HepG2 (cell line): ENCODE results near the gene TSPAN7.

Experiments
- MTA3 ChIP-seq: sonication (generic); formaldehyde crosslinking; IDR thresholded peaks from 2 replicates; pipeline ENCODE4 v1.4.0; 2020; ENCODE audit warnings: missing genetic modification reagents
- POLR2AphosphoS5 ChIP-seq: IDR thresholded peaks from 2 replicates; pipeline ENCODE4 v1.6.1; 2012; ENCODE audit warnings: low read depth, low read length
- ZNF24 ChIP-seq: fragments of 450-650 bp; IDR thresholded peaks from 2 replicates; pipeline ENCODE4 v1.6.1; 2017; ENCODE audit warnings: antibody characterized with exemption, mild to moderate bottlenecking
- ZNF274 ChIP-seq: sonication (generic); formaldehyde crosslinking; IDR thresholded peaks from 2 replicates; pipeline ENCODE4 v1.5.1; 2020; ENCODE audit warnings: mild to moderate bottlenecking, missing genetic modification reagents
- TF ChIP-seq, protein P1 (sequence below): sonication (generic); formaldehyde crosslinking; IDR thresholded peaks from 2 replicates; pipeline ENCODE4 v1.5.0; 2020; ENCODE audit warnings: mild to moderate bottlenecking, missing genetic modification reagents, moderate library complexity
- TF ChIP-seq, protein P2 (sequence below): sonication (generic); formaldehyde crosslinking; IDR thresholded peaks from 2 replicates; pipeline ENCODE4 v1.8.0; 2022; ENCODE audit warnings: missing genetic modification reagents, mild to moderate bottlenecking, moderate library complexity, borderline replicate concordance
- TF ChIP-seq, protein P3 (sequence below): sonication (generic); formaldehyde crosslinking; IDR thresholded peaks from 2 replicates; pipeline ENCODE4 v1.5.1; 2020; ENCODE audit warnings: mild to moderate bottlenecking, missing genetic modification reagents, moderate library complexity

DNA sequence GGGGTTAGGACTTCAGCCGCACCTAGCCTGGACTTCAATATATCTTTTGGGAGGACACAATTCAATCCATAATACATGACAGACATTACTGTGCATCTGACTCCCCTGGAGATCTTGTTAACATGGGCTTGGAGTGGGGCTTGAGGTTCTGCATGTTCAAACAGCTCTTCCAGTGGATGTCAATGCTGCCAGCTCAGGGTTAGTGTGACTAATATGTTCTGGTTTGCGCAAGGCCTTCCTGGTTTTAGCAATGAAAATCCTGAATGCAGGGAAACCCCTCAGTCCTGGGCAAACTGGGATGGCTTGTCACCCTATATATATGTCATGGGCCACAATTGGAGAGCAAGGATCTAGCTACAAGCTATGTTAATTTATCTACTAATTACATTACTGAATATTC lies 2.7 kb upstream of the TSPAN7 start:
- TF ChIP-seq, protein P1, sequence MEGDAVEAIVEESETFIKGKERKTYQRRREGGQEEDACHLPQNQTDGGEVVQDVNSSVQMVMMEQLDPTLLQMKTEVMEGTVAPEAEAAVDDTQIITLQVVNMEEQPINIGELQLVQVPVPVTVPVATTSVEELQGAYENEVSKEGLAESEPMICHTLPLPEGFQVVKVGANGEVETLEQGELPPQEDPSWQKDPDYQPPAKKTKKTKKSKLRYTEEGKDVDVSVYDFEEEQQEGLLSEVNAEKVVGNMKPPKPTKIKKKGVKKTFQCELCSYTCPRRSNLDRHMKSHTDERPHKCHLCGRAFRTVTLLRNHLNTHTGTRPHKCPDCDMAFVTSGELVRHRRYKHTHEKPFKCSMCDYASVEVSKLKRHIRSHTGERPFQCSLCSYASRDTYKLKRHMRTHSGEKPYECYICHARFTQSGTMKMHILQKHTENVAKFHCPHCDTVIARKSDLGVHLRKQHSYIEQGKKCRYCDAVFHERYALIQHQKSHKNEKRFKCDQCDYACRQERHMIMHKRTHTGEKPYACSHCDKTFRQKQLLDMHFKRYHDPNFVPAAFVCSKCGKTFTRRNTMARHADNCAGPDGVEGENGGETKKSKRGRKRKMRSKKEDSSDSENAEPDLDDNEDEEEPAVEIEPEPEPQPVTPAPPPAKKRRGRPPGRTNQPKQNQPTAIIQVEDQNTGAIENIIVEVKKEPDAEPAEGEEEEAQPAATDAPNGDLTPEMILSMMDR (CRISPR knock-in tag) = no peak
- TF ChIP-seq, protein P2, sequence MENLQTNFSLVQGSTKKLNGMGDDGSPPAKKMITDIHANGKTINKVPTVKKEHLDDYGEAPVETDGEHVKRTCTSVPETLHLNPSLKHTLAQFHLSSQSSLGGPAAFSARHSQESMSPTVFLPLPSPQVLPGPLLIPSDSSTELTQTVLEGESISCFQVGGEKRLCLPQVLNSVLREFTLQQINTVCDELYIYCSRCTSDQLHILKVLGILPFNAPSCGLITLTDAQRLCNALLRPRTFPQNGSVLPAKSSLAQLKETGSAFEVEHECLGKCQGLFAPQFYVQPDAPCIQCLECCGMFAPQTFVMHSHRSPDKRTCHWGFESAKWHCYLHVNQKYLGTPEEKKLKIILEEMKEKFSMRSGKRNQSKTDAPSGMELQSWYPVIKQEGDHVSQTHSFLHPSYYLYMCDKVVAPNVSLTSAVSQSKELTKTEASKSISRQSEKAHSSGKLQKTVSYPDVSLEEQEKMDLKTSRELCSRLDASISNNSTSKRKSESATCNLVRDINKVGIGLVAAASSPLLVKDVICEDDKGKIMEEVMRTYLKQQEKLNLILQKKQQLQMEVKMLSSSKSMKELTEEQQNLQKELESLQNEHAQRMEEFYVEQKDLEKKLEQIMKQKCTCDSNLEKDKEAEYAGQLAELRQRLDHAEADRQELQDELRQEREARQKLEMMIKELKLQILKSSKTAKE = no peak
- TF ChIP-seq POLR2AphosphoS5 (no peak), ZNF274 (no peak), ZNF24 (no peak), MTA3 (CRISPR knock-in tag) (no peak)
- TF ChIP-seq, protein P3, sequence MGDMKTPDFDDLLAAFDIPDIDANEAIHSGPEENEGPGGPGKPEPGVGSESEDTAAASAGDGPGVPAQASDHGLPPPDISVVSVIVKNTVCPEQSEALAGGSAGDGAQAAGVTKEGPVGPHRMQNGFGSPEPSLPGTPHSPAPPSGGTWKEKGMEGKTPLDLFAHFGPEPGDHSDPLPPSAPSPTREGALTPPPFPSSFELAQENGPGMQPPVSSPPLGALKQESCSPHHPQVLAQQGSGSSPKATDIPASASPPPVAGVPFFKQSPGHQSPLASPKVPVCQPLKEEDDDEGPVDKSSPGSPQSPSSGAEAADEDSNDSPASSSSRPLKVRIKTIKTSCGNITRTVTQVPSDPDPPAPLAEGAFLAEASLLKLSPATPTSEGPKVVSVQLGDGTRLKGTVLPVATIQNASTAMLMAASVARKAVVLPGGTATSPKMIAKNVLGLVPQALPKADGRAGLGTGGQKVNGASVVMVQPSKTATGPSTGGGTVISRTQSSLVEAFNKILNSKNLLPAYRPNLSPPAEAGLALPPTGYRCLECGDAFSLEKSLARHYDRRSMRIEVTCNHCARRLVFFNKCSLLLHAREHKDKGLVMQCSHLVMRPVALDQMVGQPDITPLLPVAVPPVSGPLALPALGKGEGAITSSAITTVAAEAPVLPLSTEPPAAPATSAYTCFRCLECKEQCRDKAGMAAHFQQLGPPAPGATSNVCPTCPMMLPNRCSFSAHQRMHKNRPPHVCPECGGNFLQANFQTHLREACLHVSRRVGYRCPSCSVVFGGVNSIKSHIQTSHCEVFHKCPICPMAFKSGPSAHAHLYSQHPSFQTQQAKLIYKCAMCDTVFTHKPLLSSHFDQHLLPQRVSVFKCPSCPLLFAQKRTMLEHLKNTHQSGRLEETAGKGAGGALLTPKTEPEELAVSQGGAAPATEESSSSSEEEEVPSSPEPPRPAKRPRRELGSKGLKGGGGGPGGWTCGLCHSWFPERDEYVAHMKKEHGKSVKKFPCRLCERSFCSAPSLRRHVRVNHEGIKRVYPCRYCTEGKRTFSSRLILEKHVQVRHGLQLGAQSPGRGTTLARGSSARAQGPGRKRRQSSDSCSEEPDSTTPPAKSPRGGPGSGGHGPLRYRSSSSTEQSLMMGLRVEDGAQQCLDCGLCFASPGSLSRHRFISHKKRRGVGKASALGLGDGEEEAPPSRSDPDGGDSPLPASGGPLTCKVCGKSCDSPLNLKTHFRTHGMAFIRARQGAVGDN (CRISPR knock-in tag) = no peak
